NCI-H2107 treated with DMSO at 0.1 percent for 48 hours (cell line): ENCODE measurements around the gene ART3.
"Not testable (repeated sequence)": the region's sequence is repeated elsewhere in the genome, so short reads cannot be mapped to it uniquely, and the experiment has no call there.

Experiments used
- DNase-seq: peaks from one replicate; lab custom pipeline; 2025; ENCODE audit not compliant: unreplicated experiment; lab: John Stamatoyannopoulos, UW

The ART3 gene, protein sequence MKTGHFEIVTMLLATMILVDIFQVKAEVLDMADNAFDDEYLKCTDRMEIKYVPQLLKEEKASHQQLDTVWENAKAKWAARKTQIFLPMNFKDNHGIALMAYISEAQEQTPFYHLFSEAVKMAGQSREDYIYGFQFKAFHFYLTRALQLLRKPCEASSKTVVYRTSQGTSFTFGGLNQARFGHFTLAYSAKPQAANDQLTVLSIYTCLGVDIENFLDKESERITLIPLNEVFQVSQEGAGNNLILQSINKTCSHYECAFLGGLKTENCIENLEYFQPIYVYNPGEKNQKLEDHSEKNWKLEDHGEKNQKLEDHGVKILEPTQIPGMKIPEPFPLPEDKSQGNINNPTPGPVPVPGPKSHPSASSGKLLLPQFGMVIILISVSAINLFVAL

DNA sequence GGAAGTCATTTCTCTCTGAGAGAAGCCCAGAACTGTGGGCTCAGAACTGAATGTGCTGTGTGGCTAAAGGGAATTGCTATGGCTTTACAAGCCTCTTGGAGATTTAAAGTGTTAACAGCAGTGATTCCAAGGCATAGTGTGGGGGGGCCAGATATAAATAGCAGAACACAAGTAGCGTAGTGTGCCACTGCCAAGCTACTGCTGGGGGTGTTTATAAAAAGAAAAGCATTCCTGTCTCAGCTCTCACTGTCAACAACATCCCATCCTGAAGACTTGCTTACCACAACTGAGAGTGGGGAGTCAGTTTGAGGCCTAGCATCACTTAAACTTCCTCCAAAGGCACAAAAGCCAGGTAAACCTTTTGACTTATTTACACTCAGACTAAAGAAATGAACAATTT is at the start of gene ART3:
TSS of gene ART3 (plus strand) at position 242 of the 400 bp plus-strand sequence. CDS start 1,181 bp downstream, outside the sequence.
- DNase-seq, result no peak

DNA sequence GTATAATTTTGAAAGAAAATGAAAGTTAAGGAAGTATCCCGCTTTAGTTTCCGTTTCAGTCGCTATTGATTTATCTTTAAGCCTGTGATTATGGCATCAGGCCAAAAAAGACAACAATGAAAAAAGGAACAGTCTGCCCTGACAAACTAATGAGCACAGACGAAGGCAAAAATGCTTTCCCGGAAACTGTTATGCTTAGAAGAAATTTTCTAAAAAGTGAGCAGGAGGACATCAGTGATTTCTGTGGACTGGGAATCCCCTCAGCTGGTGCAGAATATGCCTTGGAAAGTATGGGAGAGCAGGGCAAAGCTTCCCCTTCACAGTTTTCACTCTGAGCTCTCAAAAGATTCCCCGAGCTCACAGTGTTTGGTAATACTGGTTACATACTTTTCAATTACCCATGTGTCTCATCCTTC is 46.2 kb upstream of the ART3 start:
- peak; percentile 5 for DNase-seq

DNA sequence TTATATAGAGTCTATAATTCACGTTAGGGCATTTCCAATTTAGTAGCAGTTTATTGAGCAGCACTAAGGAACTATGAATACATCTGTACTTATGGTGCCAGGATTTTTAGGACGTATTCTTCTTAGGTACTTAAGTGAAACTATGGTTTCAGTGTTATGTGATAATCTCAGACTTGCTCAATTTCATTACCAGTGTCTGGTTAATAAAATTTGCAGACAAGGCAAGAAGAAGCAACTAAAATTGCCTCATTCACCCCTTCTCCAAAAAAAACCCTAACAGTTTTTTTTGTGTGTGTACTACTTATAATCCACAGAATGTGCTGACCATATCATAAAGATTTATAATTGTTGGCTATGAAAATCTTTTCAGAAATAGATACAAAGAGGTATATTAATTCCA is 45.2 kb upstream of the ART3 start:
- DNase-seq, result no peak

DNA sequence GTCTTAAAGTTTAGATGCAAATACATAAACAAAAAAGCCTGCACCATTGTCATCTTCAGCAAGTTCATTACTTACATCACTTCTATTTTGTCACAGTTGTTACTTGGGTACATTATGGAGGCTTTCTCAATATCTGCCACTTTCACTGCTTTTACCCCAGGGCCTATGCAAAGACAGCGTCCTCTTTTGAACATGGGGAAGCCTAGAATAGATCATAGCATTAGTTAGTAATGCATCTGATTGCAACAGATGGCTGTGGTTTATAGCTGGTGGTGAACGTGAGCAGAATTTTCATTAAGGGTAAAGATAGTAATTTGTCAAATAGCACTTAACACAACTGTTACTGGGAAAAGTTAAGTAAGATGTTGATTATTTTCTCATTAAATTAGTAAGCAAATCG is 39.4 kb upstream of the ART3 start:
- DNase-seq, result no peak

DNA sequence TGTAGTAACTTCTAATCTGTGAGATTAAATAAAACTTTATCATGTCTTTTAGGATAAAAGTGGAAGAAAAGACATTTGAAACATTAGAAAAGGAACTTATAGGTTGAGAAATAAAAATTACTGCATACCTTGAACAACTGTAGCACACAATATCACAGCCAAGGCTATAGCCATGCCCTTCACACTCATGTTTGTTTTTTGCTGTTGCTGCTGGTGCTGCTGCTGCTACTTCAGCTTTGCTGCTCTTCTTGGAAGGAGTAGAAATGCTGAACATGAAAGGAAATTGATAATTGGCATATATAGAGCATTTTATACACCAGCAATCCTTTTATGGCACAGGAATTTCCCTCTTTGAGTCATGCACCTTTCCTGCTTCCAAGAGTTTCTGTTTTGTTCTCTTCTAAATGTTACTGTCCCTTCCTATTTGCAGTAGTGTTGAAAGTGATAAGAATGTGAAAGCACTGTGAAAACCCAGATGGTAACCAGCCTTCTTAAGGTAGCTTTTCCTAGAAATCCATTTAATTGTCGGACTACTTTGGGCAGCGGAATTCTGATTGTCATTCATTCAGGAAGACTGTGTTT is 38.6 kb upstream of the ART3 start, which contains the start of gene CXCL11:
TSS of gene CXCL11 (minus strand) at position 272 of the 582 bp plus-strand sequence. CDS start at position 189, 83 bp downstream.
- no peak for DNase-seq

DNA sequence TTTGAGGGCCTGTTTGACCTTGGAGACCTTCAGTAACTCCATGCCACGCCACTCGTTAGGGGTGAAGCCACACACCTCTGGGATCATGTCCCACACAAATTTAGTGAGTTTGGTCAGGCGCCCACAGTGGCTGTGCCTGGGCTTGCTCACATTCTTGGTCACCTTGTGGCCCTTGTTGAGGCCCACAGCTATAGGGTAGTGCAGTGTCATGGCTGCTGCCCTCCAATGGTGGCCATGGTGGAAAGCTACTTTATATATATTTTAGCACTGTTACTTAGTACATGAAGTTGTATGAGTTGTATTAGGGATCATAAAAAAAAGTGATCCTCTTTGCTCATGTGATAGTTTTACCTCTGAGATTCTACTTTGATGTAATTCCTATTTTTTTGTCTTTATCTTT is 37.7 kb upstream of the ART3 start:
- no peak for DNase-seq

DNA sequence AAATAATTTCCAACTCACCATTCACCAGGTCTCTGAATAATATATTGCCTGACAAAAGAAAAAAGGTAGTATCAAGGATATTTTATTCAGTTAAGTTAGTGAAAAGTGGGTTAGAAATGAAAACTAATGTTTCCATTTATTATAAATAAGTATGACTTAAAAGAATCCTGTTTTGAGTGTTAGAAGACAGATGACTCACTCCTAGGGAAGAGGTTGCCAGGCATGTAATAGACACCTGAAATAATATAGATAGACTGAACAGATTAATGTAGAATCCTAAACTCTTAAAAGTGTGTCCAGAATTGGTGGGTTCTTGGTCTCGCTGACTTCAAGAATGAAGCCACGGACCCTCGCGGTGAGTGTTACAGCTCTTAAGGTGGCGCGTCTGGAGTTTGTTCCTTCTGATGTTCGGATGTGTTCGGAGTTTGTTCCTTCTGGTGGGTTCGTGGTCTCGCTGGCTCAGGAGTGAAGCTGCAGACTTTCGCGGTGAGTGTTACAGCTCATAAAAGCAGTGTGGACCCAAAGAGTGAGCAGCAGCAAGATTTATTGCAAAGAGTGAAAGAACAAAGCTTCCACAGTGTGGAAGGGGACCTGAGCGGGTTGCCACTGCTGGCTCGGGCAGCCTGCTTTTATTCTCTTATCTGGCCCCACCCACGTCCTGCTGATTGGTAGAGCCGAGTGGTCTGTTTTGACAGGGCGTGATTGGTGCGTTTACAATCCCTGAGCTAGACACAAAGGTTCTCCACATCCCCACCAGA is 32.1 kb upstream of the ART3 start:
- DNase-seq, result not testable (repeated sequence)

DNA sequence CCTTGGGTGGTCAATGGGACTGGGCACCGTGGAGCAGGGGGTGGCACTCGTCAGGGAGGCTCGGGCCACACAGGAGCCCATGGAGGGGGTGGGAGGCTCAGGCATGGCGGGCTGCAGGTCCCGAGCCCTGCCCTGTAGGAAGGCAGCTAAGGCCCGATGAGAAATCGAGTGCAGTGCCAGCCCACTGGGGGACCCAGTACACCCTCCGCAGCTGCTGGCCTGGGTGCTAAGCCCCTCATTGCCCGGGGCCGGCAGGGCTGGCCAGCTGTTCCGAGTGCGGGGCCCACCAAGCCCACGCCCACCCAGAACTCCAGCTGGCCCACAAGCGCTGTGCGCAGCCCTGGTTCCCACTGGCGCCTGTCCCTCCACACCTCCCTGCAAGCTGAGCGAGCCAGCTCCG is 31.2 kb upstream of the ART3 start:
- not testable (repeated sequence) for DNase-seq

DNA sequence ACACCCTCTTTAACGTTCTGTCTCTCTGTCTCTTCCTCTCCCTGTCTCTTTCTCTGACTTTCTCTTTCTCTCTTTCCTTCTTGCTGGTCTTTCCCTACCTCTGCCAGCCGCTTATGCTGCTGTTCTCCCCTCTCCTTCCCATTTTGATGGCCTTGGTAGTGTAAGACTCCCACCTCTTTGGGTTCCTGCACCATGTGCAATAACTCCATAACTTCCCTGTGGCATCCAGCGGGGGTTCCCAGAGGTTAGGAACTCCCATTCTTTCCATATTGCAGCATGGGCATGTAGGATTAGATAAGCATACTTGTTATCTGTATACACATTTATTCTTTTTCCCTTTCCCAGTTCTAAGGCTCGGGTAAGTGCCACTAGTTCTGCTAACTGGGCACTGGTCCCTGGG is 29.8 kb upstream of the ART3 start:
- DNase-seq, result not testable (repeated sequence)

DNA sequence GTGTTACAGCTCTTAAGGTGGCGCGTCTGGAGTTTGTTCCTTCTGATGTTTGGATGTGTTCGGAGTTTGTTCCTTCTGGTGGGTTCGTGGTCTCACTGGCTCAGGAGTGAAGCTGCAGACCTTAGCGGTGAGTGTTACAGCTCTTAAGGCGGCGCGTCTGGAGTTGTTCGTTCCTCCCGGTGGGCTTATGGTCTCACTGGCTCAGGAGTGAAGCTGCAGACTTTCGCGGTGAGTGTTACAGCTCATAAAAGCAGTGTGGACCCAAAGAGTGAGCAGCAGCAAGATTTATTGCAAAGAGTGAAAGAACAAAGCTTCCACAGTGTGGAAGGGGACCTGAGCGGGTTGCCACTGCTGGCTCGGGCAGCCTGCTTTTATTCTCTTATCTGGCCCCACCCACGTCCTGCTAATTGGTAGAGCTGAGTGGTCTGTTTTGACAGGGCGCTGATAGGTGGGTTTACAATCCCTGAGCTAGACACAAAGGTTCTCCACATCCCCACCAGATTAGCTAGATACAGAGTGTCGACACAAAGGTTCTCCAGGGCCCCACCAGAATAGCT is 24.6 kb upstream of the ART3 start:
- not testable (repeated sequence) for DNase-seq

DNA sequence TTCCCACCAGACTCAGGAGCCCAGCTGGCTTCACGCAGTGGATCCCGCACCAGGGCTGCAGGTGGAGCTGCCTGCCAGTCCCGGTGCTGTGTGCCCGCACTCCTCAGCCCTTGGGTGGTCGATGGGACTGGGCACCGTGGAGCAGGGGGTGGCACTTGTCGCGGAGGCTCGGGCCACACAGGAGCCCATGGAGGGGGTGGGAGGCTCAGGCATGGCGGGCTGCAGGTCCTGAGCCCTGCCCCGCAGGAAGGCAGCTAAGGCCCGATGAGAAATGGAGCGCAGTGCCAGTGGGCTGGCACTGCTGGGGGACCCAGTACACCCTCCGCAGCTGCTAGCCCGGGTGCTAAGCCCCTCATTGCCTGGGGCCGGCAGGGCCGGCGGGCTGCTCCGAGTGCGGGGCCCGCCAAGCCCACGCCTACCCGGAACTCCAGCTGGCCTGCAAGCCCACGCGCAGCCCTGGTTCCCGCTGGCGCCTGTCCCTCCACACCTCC is 23.9 kb upstream of the ART3 start:
- not testable (repeated sequence) for DNase-seq

DNA sequence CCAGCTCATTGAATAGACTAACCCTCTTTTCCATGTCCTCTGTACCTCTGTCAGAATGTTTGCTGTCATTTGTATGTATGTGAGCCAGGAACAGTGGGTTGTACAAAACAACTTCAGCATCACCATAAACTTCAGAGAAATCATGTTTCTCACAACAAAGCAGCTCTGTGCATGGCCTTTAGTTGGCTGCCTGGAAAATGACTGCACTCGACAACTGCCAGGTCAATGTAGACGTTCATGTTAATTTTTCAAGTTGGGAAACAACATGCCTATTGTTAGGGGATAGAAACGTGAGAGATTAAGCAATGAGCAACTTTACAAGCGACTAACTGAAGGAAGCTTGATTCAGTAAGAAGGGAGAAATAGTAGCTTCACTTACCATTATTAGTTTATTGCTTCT is 20.8 kb upstream of the ART3 start:
- DNase-seq, result no peak

DNA sequence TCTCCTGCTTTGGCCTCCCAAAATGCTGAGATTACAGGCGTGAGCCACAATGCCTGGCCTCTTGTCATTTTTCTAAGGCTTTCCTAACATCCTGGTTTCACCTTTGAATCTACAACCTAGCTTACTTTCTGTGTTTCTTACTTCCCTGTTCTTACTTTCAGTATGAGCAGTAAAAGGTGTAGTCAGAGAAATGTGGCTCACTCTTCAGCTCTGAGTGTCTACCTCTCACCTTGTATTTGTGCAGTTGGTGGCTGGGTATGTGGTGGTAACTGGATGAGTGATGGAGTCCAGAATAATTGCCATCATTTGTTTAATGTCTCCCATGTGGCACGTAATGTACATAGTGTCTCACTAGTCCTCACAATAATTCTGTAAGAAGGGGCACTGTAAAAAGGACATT is 19.5 kb upstream of the ART3 start:
- no peak for DNase-seq

DNA sequence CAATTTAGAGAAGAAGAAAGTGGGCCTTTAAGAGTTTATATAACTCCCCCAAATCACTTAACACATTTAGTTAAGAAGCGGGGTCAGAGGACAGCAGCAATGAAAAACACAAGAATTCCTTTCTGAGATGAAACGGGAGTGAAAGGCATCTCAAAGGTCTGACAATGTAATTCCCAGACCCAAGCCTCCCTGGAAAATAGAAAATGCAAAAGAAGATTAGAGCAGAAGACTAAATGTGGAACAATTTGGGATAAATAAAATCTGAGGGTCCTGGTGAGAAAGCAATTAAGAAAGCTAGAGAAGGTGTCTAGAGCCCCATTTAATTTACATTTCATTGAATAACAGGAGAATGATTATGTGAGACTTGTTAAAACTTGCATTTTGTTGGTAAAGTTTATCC is 19.1 kb upstream of the ART3 start:
- no peak for DNase-seq

DNA sequence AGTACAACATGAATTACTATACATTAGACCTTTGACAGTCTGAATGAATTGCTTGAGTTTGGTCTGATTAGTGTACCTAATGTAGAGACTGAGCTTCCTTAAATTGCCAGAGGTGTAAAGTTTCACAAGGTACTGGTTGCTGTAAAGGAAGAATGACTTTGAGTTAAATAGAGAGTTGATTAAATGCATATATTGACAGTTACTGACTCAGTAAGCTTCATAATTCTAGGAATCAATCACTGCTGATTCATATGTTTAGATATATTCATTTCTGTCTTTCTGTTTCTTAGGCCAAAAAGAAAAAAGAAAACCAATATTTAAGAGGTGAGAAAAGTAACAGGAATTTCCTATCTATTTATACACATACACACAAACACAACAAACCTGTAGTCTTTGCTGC is 16.2 kb upstream of the ART3 start:
- no peak for DNase-seq

DNA sequence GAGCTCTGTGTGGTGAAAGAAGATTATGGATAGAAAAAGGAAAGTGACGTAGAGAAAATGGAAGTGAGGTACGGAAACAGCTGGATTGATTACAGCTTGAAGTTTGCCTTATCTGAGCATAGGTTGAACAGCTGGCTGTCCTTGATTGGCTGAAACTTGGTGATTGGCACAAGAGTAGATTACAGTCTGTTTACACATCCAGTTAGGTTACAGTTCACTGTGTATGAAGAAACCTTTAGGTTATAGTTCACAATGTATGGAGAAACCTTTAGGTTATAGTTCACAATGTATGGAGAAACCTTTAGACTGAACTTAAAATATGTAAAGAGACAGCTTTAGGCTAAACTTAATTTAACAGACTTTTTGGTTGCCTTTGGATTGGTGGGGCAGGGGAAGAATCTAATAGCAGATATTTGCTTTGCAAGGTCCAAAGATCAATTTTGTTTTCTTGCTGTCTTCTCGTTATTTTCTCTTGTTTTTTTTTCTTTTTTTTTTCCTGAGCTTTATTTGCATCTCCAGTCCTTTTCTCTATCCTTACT is 15.6 kb upstream of the ART3 start:
- no peak for DNase-seq

DNA sequence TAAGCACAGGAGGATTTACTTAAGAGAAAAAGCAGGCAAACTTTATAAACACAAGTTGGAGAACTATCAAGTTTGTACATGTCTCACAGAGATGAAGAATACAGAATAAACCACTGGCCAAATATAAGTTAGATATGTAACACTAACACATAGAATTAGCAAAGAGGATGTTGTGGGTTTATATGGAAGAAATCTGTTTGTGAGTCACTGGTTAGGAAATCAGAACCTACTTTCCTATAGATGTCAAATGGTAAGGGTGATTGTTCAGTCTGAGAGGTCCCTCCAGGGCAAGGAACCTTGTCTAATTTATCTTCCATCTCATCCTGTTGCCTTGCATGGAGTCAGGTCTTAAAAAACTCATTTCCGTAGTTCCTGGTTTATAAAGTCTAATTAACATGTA is 14.8 kb upstream of the ART3 start:
- DNase-seq, result no peak

DNA sequence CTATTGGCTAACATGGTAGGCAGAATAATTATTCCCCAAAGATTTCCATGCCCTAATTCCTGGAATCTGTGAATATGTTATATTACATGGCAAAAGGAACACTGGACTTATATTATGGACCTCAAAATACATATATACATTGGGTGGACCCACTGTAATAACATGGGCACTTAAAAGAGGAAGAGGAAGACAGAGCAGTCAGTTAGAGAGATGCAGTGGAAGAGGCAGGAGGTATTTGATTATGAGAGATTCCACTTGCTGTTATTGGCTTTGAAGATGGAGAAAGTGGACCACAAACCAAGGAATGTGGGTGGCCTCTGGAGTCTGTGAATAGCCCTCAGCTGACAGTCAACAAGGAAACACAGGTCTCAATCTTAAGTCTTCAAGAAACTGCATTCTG is 14.0 kb upstream of the ART3 start:
- no peak for DNase-seq

DNA sequence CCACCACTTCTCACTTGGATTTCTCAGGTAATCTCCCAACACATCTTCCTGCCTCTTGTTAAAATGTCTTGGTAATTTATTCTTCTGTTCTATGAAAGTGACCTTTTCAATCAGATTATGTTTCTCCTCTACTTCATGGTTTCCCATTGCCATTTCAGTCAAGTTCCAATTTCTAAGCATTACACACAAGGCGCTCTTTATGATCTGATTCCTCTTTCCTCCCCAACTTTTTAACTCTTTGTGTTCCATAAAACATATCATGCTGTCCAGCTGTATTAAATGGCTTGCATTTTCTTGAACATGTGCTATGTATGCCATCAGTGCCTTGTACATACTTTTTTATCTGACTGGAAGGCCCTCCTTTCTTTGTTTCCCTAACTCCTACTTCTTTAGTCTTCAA is 13.1 kb upstream of the ART3 start:
- no peak for DNase-seq

DNA sequence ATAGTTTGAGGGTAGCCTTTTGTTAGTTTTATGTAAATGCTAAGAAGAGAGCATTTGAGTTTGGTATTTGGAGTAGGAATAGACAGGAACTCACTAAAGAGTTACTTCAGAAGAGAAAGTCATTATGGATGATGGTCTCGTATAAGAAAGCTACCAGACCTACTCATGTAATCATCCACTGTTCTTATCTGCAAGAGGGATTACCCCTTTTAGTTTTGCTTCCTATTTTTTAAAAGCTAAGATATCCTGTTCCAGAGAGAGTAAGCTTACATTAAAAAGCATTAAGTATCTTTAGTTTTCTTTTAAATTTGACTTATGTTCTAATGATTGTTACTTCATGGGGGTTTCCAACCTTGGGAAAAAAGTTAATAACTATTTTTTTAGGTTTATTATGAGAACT is 12.5 kb upstream of the ART3 start:
- no peak for DNase-seq

DNA sequence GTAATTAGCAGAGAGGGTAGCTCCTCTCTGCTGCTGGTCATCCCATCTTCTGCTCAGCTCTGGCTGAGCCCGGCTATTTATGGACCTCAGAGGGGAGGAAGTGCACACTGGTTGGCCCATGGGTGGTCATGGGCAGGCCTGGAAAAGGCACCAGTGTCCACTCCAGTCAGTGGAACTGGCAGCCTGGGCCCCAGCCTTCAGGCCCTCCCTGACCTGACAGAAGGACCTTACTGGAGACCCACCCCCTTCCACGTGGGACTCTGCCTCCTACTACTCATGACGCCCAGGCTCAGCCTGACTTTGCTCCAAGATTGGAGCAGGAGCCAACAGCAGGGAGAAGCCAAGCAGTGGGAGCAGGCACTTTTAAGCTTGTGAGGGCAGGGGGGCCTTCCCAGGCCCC is 8.0 kb upstream of the ART3 start:
- no peak for DNase-seq
